Kidney epithelial cell (primary cell): ENCODE results near the gene DNAH1. TPM values are rescaled to one million over a fixed set of nuclear protein-coding genes. Genes with fewer than 3 reads are reported as not detected.

Experiments
- DNase-seq: peaks from one replicate; pipeline ENCODE4 v3.0.0-alpha.2; 2010; ENCODE audit warnings: low read depth
- H3K27me3 ChIP-seq: 2 replicates; pipeline ENCODE4 v1.6.0; 2011; ENCODE audit warnings: low read length; ENCODE audit not compliant: control insufficient read depth, insufficient read depth
- H3K36me3 ChIP-seq: 2 replicates; pipeline ENCODE4 v1.5.1; 2011; ENCODE audit warnings: low read length; ENCODE audit not compliant: control insufficient read depth, insufficient read depth
- H3K4me3 ChIP-seq: 2 replicates; pipeline ENCODE4 v1.5.1; 2011; ENCODE audit warnings: low read depth, mild to moderate bottlenecking, control low read depth, low read length
- CTCF ChIP-seq: IDR thresholded peaks from 2 replicates; pipeline ENCODE4 v1.5.1; 2011; ENCODE audit warnings: mild to moderate bottlenecking, moderate library complexity, low read length, control low read depth, inconsistent platforms; ENCODE audit not compliant: insufficient read depth, poor library complexity, severe bottlenecking
- total RNA-seq: library from RNA; depleted of rRNA; stranded (reverse); fragments of >200 nt; gene quantifications from 2 replicates; pipeline ENCODE4 v1.2.3, GENCODE V29; 2015

Gene DNAH1
- total RNA-seq, 1 donor from 2014 or later: 0.96 TPM

- H3K27me3 ChIP-seq: peaks cover 5% of the 10 kb centered on the region
- TF ChIP-seq CTCF: no peak
- no peak for DNase-seq
These were observed 129.9 kb downstream of the DNAH1 start for GRCh38 chr3:52446042-52446441.

GRCh38 chr3:52446631-52447511 lies 130.8 kb downstream of the DNAH1 start:
- no peak for DNase-seq
- H3K36me3 ChIP-seq: no peaks in the 10 kb centered on the region
- peaks cover 5% of the 10 kb centered on the region for H3K27me3 ChIP-seq
- H3K4me3 ChIP-seq: no peak overlapping the region
- peak; percentile 99 for TF ChIP-seq CTCF

More at GRCh38 chr3:52446042-52446441, 129.9 kb downstream of the DNAH1 start:
- H3K36me3 ChIP-seq: no peaks in the 10 kb centered on the region
- H3K4me3 ChIP-seq: no peak overlapping the region

- TF ChIP-seq CTCF: no peak
- Histone ChIP-seq H3K36me3 (no peaks in the 10 kb centered on the region), H3K27me3 (peaks cover 5% of the 10 kb centered on the region), H3K4me3 (no peak overlapping the region)
- no peak for DNase-seq
These were observed 131.6 kb downstream of the DNAH1 start for GRCh38 chr3:52447512-52448355.

Other genes starting within 250 kb of the DNAH1 start
- gene POC1A, start 161.9 kb upstream of the DNAH1 start, total RNA-seq: 4.0 and 4.7 TPM in 2 replicates
- gene ALAS1, start 118.2 kb upstream of the DNAH1 start, total RNA-seq: 47.5 and 54.2 TPM in 2 replicates
- not detected in 2 replicates for gene TLR9, start 90.7 kb upstream of the DNAH1 start, total RNA-seq
- gene TWF2, start 77.2 kb upstream of the DNAH1 start, total RNA-seq: 159 and 194 TPM in 2 replicates
- gene PPM1M, start 70.6 kb upstream of the DNAH1 start, total RNA-seq: 6.1 and 8.8 TPM in 2 replicates
- gene WDR82, start 37.7 kb upstream of the DNAH1 start, total RNA-seq: 47.6 and 49.0 TPM in 2 replicates
- gene GLYCTK, start 28.5 kb upstream of the DNAH1 start, total RNA-seq: 13.2 and 13.5 TPM in 2 replicates
- gene BAP1, start 93.7 kb downstream of the DNAH1 start, total RNA-seq: 98.7 and 115 TPM in 2 replicates
- gene PHF7, start 94.3 kb downstream of the DNAH1 start, total RNA-seq: 3.1 and 3.9 TPM in 2 replicates
- 0.21 TPM in 1 of 2 replicates, not detected in the other for gene SEMA3G, start 128.8 kb downstream of the DNAH1 start, total RNA-seq
- gene TNNC1, start 137.7 kb downstream of the DNAH1 start, total RNA-seq: 1.4 and 5.7 TPM in 2 replicates
- 62.5 and 65.4 TPM in 2 replicates for gene NISCH, start 139.3 kb downstream of the DNAH1 start, total RNA-seq
- 0.42 and 1.1 TPM in 2 replicates for gene STAB1, start 179.0 kb downstream of the DNAH1 start, total RNA-seq
- gene NT5DC2, start 217.5 kb downstream of the DNAH1 start, total RNA-seq: 192 and 223 TPM in 2 replicates
- gene UQCC5, start 220.3 kb downstream of the DNAH1 start, total RNA-seq: 0.75 and 97.6 TPM in 2 replicates